ENCODE measurements around the gene RTKN2. TPM values are rescaled to one million over a fixed set of nuclear protein-coding genes. Genes with fewer than 3 reads are reported as not detected.

The RTKN2 gene
- polyA plus RNA-seq, 1 of the 3 experiments (the other 2 are of a cell fraction): 1.4 TPM

DNA sequence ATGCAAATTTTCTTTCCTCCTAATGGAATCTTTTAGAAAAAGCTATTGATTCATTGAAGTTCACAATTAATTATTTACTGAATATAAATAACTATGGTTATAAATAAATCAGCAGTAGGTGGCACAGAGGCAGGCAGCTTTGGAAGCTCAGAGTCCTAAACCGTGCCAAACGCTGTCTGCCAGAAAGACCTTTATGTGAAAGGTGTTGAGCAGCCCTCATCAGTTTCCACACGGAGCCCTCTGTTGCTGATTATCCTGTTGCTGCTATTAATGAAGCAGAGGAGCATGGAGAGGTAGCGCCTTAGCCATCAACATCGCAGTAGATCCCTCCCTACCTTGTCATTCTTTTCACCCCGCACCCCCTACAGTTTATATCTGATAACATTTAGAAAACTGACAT is 51.0 kb downstream of the RTKN2 start (continued):
- TF ChIP-seq, protein P1, sequence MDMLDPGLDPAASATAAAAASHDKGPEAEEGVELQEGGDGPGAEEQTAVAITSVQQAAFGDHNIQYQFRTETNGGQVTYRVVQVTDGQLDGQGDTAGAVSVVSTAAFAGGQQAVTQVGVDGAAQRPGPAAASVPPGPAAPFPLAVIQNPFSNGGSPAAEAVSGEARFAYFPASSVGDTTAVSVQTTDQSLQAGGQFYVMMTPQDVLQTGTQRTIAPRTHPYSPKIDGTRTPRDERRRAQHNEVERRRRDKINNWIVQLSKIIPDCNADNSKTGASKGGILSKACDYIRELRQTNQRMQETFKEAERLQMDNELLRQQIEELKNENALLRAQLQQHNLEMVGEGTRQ (IDR thresholded peaks at IDR 0.05; ENCODE audit: borderline replicate concordance, low read depth, low read length): no peak
- TF ChIP-seq RCOR1 (IDR thresholded peaks at IDR 0.05; ENCODE audit: low read length) (no peak), GATA2 (CRISPR knock-in tag; IDR thresholded peaks at IDR 0.05) (no peak), FOSL2 (IDR thresholded peaks at IDR 0.05; ENCODE audit: borderline replicate concordance, low read depth) (no peak), JUND (IDR thresholded peaks at IDR 0.05) (no peak)
- TF ChIP-seq, protein P2, sequence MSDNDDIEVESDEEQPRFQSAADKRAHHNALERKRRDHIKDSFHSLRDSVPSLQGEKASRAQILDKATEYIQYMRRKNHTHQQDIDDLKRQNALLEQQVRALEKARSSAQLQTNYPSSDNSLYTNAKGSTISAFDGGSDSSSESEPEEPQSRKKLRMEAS (IDR thresholded peaks at IDR 0.05; ENCODE audit: low read depth): no peak
- TF ChIP-seq, protein P3, sequence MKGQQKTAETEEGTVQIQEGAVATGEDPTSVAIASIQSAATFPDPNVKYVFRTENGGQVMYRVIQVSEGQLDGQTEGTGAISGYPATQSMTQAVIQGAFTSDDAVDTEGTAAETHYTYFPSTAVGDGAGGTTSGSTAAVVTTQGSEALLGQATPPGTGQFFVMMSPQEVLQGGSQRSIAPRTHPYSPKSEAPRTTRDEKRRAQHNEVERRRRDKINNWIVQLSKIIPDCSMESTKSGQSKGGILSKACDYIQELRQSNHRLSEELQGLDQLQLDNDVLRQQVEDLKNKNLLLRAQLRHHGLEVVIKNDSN (IDR thresholded peaks at IDR 0.05; ENCODE audit: borderline replicate concordance, low read depth): no peak

DNA sequence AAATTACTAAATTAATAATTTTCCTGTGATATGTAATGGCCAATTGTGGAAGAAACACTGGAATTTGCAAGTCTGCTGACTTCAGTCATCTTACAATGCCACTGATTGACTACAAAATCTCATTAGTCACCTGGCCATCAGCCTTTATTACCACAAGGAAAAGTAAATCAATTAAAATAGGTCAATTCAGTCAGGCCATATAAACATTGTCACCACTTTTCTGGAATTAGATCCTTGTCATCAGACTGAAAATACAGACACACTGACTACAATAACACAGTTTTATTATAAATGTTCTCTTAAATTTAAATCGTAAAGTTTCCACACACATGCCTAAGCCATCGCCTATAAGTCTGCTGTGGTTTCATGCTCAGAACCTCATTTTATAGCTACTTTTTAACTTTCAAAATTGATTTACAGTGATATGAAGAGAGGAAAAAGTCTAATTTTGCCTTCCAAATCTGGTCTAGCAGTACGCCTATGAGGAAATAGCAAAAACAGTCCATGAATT is 54.2 kb downstream of the RTKN2 start:
- no peaks in the 10 kb centered on the region for H4K20me1 ChIP-seq (ENCODE audit: insufficient read depth)
- DNase-seq: no peak
- no peaks in the 10 kb centered on the region for H3K9me2 ChIP-seq
- H3K9ac ChIP-seq: no peak overlapping the region
- H3K9me3 ChIP-seq: no peaks in the 10 kb centered on the region
- 97% methylated on average over 3 of the region's 3 CpGs for WGBS (ENCODE audit: low lambda C conversion rate)
- peaks cover 0 to 7% of the 10 kb centered on the region in 2 experiments for H3K36me3 ChIP-seq (replicated peaks in 1 of 2; ENCODE audit: control insufficient read depth in 1 of 2, insufficient read depth in 2 of 2, low read length in 1 of 2)
- no peak overlapping the region for H3K4me3 ChIP-seq (ENCODE audit: low read depth in 2 of 2, low read length in 1 of 2)
- no peak overlapping the region for H3K27ac ChIP-seq (ENCODE audit: low read depth in 2 of 2, low read length in 1 of 2)
- no peaks in the 10 kb centered on the region for H3K79me2 ChIP-seq (ENCODE audit: insufficient read depth)
- CTCF ChIA-PET: interaction anchor here (0.7 to 1.1 kb wide), 2 partner anchors 39 to 176 kb away, joined by 3 to 4 read pairs; no protein-coding TSS in a partner anchor
- no peaks in the 10 kb centered on the region for H3F3A ChIP-seq (replicated peaks; ENCODE audit: insufficient read depth)
- POLR2A ChIA-PET: no interaction called here
- no peaks in the 10 kb centered on the region for H3K27me3 ChIP-seq (ENCODE audit: insufficient read depth)
- no peak overlapping the region for H3K4me2 ChIP-seq
- H2AFZ ChIP-seq (ENCODE audit: low read depth): no peak overlapping the region
- H3K4me1 ChIP-seq (ENCODE audit: control insufficient read depth in 1 of 2, insufficient read depth in 2 of 2, low read depth in 1 of 2, low read length in 1 of 2): no peaks in the 10 kb centered on the region
- TF ChIP-seq POLR2AphosphoS5 (IDR thresholded peaks at IDR 0.05; ENCODE audit: low read depth, low read length) (no peak), FOXM1 (IDR thresholded peaks at IDR 0.05; ENCODE audit: low read depth) (no peak), EZH2phosphoT487 (IDR thresholded peaks at IDR 0.05; ENCODE audit: borderline replicate concordance, low read depth) (no peak), ELF1 (IDR thresholded peaks at IDR 0.05) (no peak), TEAD4 (IDR thresholded peaks at IDR 0.05; ENCODE audit: borderline replicate concordance, insufficient read depth) (no peak), JUND (IDR thresholded peaks at IDR 0.05) (no peak), TAF1 (IDR thresholded peaks at IDR 0.05; ENCODE audit: borderline replicate concordance, low read depth, low read length) (no peak), SMC3 (IDR thresholded peaks at IDR 0.05; ENCODE audit: low read depth, low read length) (no peak), MEF2A (IDR thresholded peaks at IDR 0.05; ENCODE audit: borderline replicate concordance, low read depth) (no peak), GABPA (IDR thresholded peaks at IDR 0.05; ENCODE audit: low read depth) (no peak), MXI1 (IDR thresholded peaks at IDR 0.05; ENCODE audit: low read depth, low read length) (no peak), RFX5 (IDR thresholded peaks at IDR 0.05; ENCODE audit: low read length) (no peak), RAD21 (IDR thresholded peaks at IDR 0.05; ENCODE audit: low read length) (no peak)
- TF ChIP-seq, protein P4, sequence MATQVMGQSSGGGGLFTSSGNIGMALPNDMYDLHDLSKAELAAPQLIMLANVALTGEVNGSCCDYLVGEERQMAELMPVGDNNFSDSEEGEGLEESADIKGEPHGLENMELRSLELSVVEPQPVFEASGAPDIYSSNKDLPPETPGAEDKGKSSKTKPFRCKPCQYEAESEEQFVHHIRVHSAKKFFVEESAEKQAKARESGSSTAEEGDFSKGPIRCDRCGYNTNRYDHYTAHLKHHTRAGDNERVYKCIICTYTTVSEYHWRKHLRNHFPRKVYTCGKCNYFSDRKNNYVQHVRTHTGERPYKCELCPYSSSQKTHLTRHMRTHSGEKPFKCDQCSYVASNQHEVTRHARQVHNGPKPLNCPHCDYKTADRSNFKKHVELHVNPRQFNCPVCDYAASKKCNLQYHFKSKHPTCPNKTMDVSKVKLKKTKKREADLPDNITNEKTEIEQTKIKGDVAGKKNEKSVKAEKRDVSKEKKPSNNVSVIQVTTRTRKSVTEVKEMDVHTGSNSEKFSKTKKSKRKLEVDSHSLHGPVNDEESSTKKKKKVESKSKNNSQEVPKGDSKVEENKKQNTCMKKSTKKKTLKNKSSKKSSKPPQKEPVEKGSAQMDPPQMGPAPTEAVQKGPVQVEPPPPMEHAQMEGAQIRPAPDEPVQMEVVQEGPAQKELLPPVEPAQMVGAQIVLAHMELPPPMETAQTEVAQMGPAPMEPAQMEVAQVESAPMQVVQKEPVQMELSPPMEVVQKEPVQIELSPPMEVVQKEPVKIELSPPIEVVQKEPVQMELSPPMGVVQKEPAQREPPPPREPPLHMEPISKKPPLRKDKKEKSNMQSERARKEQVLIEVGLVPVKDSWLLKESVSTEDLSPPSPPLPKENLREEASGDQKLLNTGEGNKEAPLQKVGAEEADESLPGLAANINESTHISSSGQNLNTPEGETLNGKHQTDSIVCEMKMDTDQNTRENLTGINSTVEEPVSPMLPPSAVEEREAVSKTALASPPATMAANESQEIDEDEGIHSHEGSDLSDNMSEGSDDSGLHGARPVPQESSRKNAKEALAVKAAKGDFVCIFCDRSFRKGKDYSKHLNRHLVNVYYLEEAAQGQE (IDR thresholded peaks at IDR 0.05; ENCODE audit: low read depth, low read length): no peak
- TF ChIP-seq, protein P5, sequence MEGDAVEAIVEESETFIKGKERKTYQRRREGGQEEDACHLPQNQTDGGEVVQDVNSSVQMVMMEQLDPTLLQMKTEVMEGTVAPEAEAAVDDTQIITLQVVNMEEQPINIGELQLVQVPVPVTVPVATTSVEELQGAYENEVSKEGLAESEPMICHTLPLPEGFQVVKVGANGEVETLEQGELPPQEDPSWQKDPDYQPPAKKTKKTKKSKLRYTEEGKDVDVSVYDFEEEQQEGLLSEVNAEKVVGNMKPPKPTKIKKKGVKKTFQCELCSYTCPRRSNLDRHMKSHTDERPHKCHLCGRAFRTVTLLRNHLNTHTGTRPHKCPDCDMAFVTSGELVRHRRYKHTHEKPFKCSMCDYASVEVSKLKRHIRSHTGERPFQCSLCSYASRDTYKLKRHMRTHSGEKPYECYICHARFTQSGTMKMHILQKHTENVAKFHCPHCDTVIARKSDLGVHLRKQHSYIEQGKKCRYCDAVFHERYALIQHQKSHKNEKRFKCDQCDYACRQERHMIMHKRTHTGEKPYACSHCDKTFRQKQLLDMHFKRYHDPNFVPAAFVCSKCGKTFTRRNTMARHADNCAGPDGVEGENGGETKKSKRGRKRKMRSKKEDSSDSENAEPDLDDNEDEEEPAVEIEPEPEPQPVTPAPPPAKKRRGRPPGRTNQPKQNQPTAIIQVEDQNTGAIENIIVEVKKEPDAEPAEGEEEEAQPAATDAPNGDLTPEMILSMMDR (IDR thresholded peaks at IDR 0.05): no peak
- TF ChIP-seq, protein P3 (IDR thresholded peaks at IDR 0.05; ENCODE audit: borderline replicate concordance, low read depth): no peak
- TF ChIP-seq, protein P6, sequence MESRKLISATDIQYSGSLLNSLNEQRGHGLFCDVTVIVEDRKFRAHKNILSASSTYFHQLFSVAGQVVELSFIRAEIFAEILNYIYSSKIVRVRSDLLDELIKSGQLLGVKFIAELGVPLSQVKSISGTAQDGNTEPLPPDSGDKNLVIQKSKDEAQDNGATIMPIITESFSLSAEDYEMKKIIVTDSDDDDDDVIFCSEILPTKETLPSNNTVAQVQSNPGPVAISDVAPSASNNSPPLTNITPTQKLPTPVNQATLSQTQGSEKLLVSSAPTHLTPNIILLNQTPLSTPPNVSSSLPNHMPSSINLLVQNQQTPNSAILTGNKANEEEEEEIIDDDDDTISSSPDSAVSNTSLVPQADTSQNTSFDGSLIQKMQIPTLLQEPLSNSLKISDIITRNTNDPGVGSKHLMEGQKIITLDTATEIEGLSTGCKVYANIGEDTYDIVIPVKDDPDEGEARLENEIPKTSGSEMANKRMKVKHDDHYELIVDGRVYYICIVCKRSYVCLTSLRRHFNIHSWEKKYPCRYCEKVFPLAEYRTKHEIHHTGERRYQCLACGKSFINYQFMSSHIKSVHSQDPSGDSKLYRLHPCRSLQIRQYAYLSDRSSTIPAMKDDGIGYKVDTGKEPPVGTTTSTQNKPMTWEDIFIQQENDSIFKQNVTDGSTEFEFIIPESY (IDR thresholded peaks at IDR 0.05; ENCODE audit: borderline replicate concordance, low read depth): no peak
